K562 (cell line): ENCODE data around the gene TMEM205. TPM values are rescaled to one million over a fixed set of nuclear protein-coding genes. Genes with fewer than 3 reads are reported as not detected.

Experiments used
- BCOR ChIP-seq: fragments of 450-650 bp; IDR thresholded peaks from 2 replicates; pipeline ENCODE4 v1.6.1; 2016
- CEBPZ ChIP-seq: fragments of 150-350 bp; IDR thresholded peaks from 2 replicates; pipeline ENCODE4 v1.6.1; 2014; ENCODE audit warnings: low read depth, mild to moderate bottlenecking, low read length, borderline replicate concordance
- DIDO1 ChIP-seq: fragments of 450-650 bp; IDR thresholded peaks from 2 replicates; pipeline ENCODE4 v1.6.1; 2016; ENCODE audit warnings: low read depth, missing biosample characterization, missing genetic modification characterization
- GABPB1 ChIP-seq: sonication (generic); formaldehyde crosslinking; IDR thresholded peaks from 2 replicates; pipeline ENCODE4 v1.8.0; 2022; ENCODE audit warnings: mild to moderate bottlenecking, missing genetic modification reagents
- HBP1 ChIP-seq: fragments of 450-650 bp; formaldehyde crosslinking; IDR thresholded peaks from 2 replicates; pipeline ENCODE4 v1.4.0; 2022; ENCODE audit warnings: missing genetic modification characterization
- PHB2 ChIP-seq: fragments of 450-650 bp; IDR thresholded peaks from 2 replicates; pipeline ENCODE4 v1.6.1; 2017; ENCODE audit warnings: low read depth
- STAT5B ChIP-seq: fragments of 250-450 bp; sonication (Bioruptor Pico); IDR thresholded peaks from 2 replicates; pipeline ENCODE4 v1.8.0; 2021; ENCODE audit warnings: mild to moderate bottlenecking, inconsistent platforms
- ZC3H8 ChIP-seq: fragments of 450-650 bp; IDR thresholded peaks from 2 replicates; pipeline ENCODE4 v1.6.1; 2017
- ZNF212 ChIP-seq: fragments of 450-650 bp; formaldehyde crosslinking; IDR thresholded peaks from 2 replicates; pipeline ENCODE4 v1.4.0; 2020; ENCODE audit warnings: mild to moderate bottlenecking
- ZNF318 ChIP-seq, 2 experiments: fragments of 450-650 bp; IDR thresholded peaks; 2 replicates each; pipeline ENCODE4 v1.6.1; 2016; ENCODE audit warnings: mild to moderate bottlenecking in 2 of 2, borderline replicate concordance in 1 of 2, low read depth in 1 of 2, moderate library complexity in 1 of 2
- polyA plus RNA-seq, 8 experiments: library from polyadenylated mRNA; depleted of rRNA in 4 of 8; stranded (reverse) in 5 of 8; unstranded in 3 of 8; fragments of >200 nt; fragmentation: Nextera tagmentation in 2 of 8; fragmentation: Illumina TruSeq in 1 of 8; extraction: Ambion mirVana in 2 of 8; extraction: Trizol in 1 of 8; gene quantifications; 2 replicates each; pipeline versions ENCODE4 v1.2.1 to v1.2.3, GENCODE V29; 2011 to 2014; ENCODE audit warnings: inconsistent platforms in 1 of 8, missing spikeins in 1 of 8
- total RNA-seq, 7 experiments: library from RNA; depleted of rRNA in 6 of 7; stranded (reverse); fragments of >200 nt in 6 of 7; fragmentation: Illumina TruSeq in 2 of 7; extraction: Trizol in 2 of 7; gene quantifications; 2 replicates each; pipeline versions ENCODE4 v1.2.1 to v1.2.3, GENCODE V29; 2011 to 2021; ENCODE audit warnings: low replicate concordance in 1 of 7

The TMEM205 gene
- total and polyA plus RNA-seq, 9 of the 15 experiments (the other 6 are each of a cell fraction or from before 2014, with no cell fraction given): 21.3 to 81.5 (median 44.1) TPM

- TF ChIP-seq ZNF318 (IDR thresholded peaks at IDR 0.05; ENCODE audit: borderline replicate concordance in 1 of 2, low read depth in 1 of 2) (no peak), STAT5B (CRISPR knock-in tag) (no peak), ZC3H8 (no peak), GABPB1 (CRISPR knock-in tag) (peak; percentile 39; the same call in 1 of the 2 replicates), DIDO1 (tag) (no peak), ZNF212 (CRISPR knock-in tag) (no peak), CEBPZ (no peak), BCOR (0 out of 2 replicates have a peak, but pooled peaks have one; percentile 19), HBP1 (no peak), PHB2 (no peak)
Observed at GRCh38 chr19:11382898-11383705, 37.0 kb upstream of the TMEM205 start (continued).
